SK-N-SH (cell line): Measurements from ENCODE around the gene SLC13A4. TPM values are rescaled to one million over a fixed set of nuclear protein-coding genes. Genes with fewer than 3 reads are reported as not detected.

ENCODE experiments used
- CTCF ChIA-PET: fragments of 300-600, 350-600 bp; formaldehyde crosslinking; extraction: SDS; loops from one replicate; lab custom pipeline; 2021; lab: Yijun Ruan, JAX
- POLR2A ChIA-PET: fragments of 350-600 bp; sonication (Branson Sonifier 250); formaldehyde crosslinking; extraction: SDS; loops from one replicate; lab custom pipeline; 2020; ENCODE audit warnings: antibody characterized with exemption, inconsistent platforms; lab: Yijun Ruan, JAX
- DNase-seq: peaks from one replicate; pipeline ENCODE4 v3.0.0; 2012
- H2AFZ ChIP-seq: fragments of 200-600 bp; sonication (generic); 2 replicates; pipeline ENCODE4 v1.8.1; 2016; ENCODE audit warnings: antibody characterized with exemption, mild to moderate bottlenecking, low read depth
- H3F3A ChIP-seq: fragments of 200-600 bp; sonication (generic); replicated peaks from 2 replicates; pipeline ENCODE3; 2016; ENCODE audit warnings: antibody characterized with exemption, mild to moderate bottlenecking; ENCODE audit not compliant: insufficient read depth
- H3K27ac ChIP-seq, 2 experiments: fragments of 200-500 bp in 1 of 2; fragments of 200-600 bp in 1 of 2; sonication (Bioruptor generic) in 1 of 2; sonication (generic), shearing (Covaris generic) in 1 of 2; 2 replicates each; pipeline versions ENCODE4 v1.5.1 to v1.6.1; 2014 to 2016; ENCODE audit warnings: low read depth in 2 of 2, inconsistent platforms in 1 of 2, low read length in 1 of 2, mild to moderate bottlenecking in 1 of 2, mixed read lengths in 1 of 2
- H3K27me3 ChIP-seq: fragments of 200-600 bp; sonication (generic), shearing (Covaris generic); 2 replicates; pipeline ENCODE4 v1.6.1; 2016; ENCODE audit warnings: mixed run types; ENCODE audit not compliant: insufficient read depth
- H3K36me3 ChIP-seq, 2 experiments: fragments of 200-500 bp in 1 of 2; fragments of 200-600 bp in 1 of 2; sonication (Bioruptor generic) in 1 of 2; sonication (generic) in 1 of 2; replicated peaks in 1 of 2; 2 replicates each; pipeline versions ENCODE3 to v1.5.1; 2014 to 2016; ENCODE audit warnings: low read length in 1 of 2, mild to moderate bottlenecking in 1 of 2; ENCODE audit not compliant: insufficient read depth in 2 of 2, control insufficient read depth in 1 of 2
- H3K4me1 ChIP-seq, 2 experiments: fragments of 200-500 bp in 1 of 2; fragments of 200-600 bp in 1 of 2; sonication (Bioruptor generic) in 1 of 2; sonication (generic), shearing (Covaris generic) in 1 of 2; 2 replicates each; pipeline versions ENCODE4 v1.5.1 to v1.6.1; 2014 to 2016; ENCODE audit warnings: low read depth in 1 of 2, low read length in 1 of 2, mixed run types in 1 of 2; ENCODE audit not compliant: insufficient read depth in 2 of 2, control insufficient read depth in 1 of 2
- H3K4me2 ChIP-seq: fragments of 200-600 bp; sonication (generic), shearing (Covaris generic); 2 replicates; pipeline ENCODE4 v1.6.1; 2017; ENCODE audit warnings: mixed run types
- H3K4me3 ChIP-seq, 2 experiments: fragments of 200-500 bp in 1 of 2; fragments of 200-600 bp in 1 of 2; sonication (Bioruptor generic) in 1 of 2; sonication (generic), shearing (Covaris generic) in 1 of 2; 2 replicates each; pipeline versions ENCODE4 v1.5.1 to v1.8.1; 2014 to 2016; ENCODE audit warnings: low read depth in 2 of 2, inconsistent platforms in 1 of 2, low read length in 1 of 2, mild to moderate bottlenecking in 1 of 2, mixed read lengths in 1 of 2, moderate library complexity in 1 of 2
- H3K79me2 ChIP-seq: fragments of 200-600 bp; sonication (generic); 2 replicates; pipeline ENCODE4 v1.8.1; 2017; ENCODE audit warnings: mild to moderate bottlenecking; ENCODE audit not compliant: insufficient read depth
- H3K9ac ChIP-seq: fragments of 200-600 bp; sonication (generic); 2 replicates; pipeline ENCODE4 v1.6.1; 2017; ENCODE audit warnings: mixed run types
- H3K9me2 ChIP-seq: fragments of 200-600 bp; sonication (generic); 2 replicates; pipeline ENCODE4 v1.6.1; 2017; ENCODE audit warnings: mixed run types
- H3K9me3 ChIP-seq: fragments of 200-600 bp; sonication (generic); 2 replicates; pipeline ENCODE4 v1.6.1; 2017; ENCODE audit warnings: mixed run types, mild to moderate bottlenecking, moderate library complexity
- H4K20me1 ChIP-seq: fragments of 200-600 bp; sonication (generic); 2 replicates; pipeline ENCODE4 v1.6.1; 2017; ENCODE audit warnings: mild to moderate bottlenecking, mixed run types; ENCODE audit not compliant: insufficient read depth
- ELF1 ChIP-seq: IDR thresholded peaks from 2 replicates; pipeline ENCODE4 v1.4.0; 2012
- EP300 ChIP-seq, 2 experiments: IDR thresholded peaks; 2 replicates each; pipeline versions ENCODE4 v1.4.0 to v1.6.1; 2012; ENCODE audit warnings: borderline replicate concordance in 1 of 2, low read depth in 1 of 2, low read length in 1 of 2
- FOXJ3 ChIP-seq: sonication (generic); formaldehyde crosslinking; IDR thresholded peaks from 2 replicates; pipeline ENCODE4 v1.5.1; 2020; ENCODE audit warnings: mild to moderate bottlenecking, missing genetic modification reagents
- FOXM1 ChIP-seq: IDR thresholded peaks from 2 replicates; pipeline ENCODE4 v1.4.0; 2012; ENCODE audit warnings: low read depth, mild to moderate bottlenecking
- GABPA ChIP-seq: IDR thresholded peaks from 2 replicates; pipeline ENCODE4 v1.4.0; 2012; ENCODE audit warnings: low read depth, mild to moderate bottlenecking
- MEF2A ChIP-seq: IDR thresholded peaks from 2 replicates; pipeline ENCODE4 v1.4.0; 2012; ENCODE audit warnings: low read depth, borderline replicate concordance
- NFIC ChIP-seq: IDR thresholded peaks from 2 replicates; pipeline ENCODE4 v1.4.0; 2012; ENCODE audit warnings: borderline replicate concordance
- NRF1 ChIP-seq: IDR thresholded peaks from 2 replicates; pipeline ENCODE4 v1.6.1; 2012; ENCODE audit warnings: low read depth, mild to moderate bottlenecking, low read length
- RAD21 ChIP-seq: IDR thresholded peaks from 2 replicates; pipeline ENCODE4 v1.6.1; 2012; ENCODE audit warnings: mild to moderate bottlenecking, low read length
- RXRA ChIP-seq: IDR thresholded peaks from 2 replicates; pipeline ENCODE4 v1.4.0; 2012; ENCODE audit warnings: low read depth, mild to moderate bottlenecking, borderline replicate concordance
- TAF1 ChIP-seq: IDR thresholded peaks from 2 replicates; pipeline ENCODE4 v1.6.1; 2012; ENCODE audit warnings: low read depth, mild to moderate bottlenecking, low read length, moderate library complexity, borderline replicate concordance
- TCF12 ChIP-seq: IDR thresholded peaks from 2 replicates; pipeline ENCODE4 v1.4.0; 2012
- TEAD4 ChIP-seq: IDR thresholded peaks from 2 replicates; pipeline ENCODE4 v1.4.0; 2012; ENCODE audit warnings: mild to moderate bottlenecking, borderline replicate concordance; ENCODE audit not compliant: insufficient read depth
- YY1 ChIP-seq: IDR thresholded peaks from 2 replicates; pipeline ENCODE4 v1.4.0; 2012; ENCODE audit warnings: low read depth, mild to moderate bottlenecking
- WGBS: methylation state at CpG from one replicate; pipeline ENCODE4 v1.1.6; 2017; ENCODE audit warnings: low lambda C conversion rate; 5-methylcytosine and 5-hydroxymethylcytosine counted together
- polyA plus RNA-seq, 3 experiments: library from polyadenylated mRNA; depleted of rRNA; stranded (reverse); fragments of >200 nt; gene quantifications; 2 replicates each; pipeline ENCODE4 v1.2.3, GENCODE V29; 2012
- TF ChIP-seq, protein P1 (sequence below): fragments of 150-350 bp; IDR thresholded peaks from 2 replicates; pipeline ENCODE4 v1.6.1; 2016; ENCODE audit warnings: mild to moderate bottlenecking, low read depth, low read length
- TF ChIP-seq, protein P2 (sequence below): IDR thresholded peaks from 2 replicates; pipeline ENCODE4 v1.4.0; 2012; ENCODE audit warnings: low read depth
- TF ChIP-seq, protein P3 (sequence below): IDR thresholded peaks from 2 replicates; pipeline ENCODE4 v1.4.0; 2012; ENCODE audit warnings: low read depth, borderline replicate concordance
- TF ChIP-seq, protein P4 (sequence below): fragments of 150-350 bp; IDR thresholded peaks from 2 replicates; pipeline ENCODE4 v1.6.1; 2017; ENCODE audit warnings: antibody characterized with exemption, low read length, low read depth, borderline replicate concordance
- TF ChIP-seq, protein P5 (sequence below): IDR thresholded peaks from 2 replicates; pipeline ENCODE4; 2012

SLC13A4 gene
- polyA plus RNA-seq, 1 of the 3 experiments (the other 2 are of a cell fraction), result 0.30 TPM

DNA sequence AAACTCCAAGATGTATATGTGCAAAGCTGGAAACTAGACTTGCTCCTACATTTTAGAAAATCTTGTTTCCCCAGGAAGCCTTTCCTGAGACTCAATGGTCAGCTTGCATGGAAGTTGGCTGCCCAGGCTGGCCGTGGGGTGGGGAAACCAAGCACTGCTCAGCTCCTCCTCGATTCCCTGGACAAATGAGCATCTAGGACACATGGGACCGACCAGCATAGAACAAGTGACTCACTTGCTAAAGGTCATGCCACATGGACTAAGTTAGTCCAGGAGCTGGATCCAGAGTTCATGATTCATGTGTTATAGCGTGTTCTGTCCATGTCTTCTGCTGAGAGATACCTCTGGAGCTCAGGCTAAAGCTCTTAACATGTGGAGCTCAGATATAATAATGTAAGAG lies 14.4 kb upstream of the SLC13A4 start:
- 74% methylated on average over 3 of the region's 4 CpGs for WGBS
- Histone ChIP-seq H3K27me3 (no peaks in the 10 kb centered on the region), H3K36me3 (no peaks in the 10 kb centered on the region), H2AFZ (no peak overlapping the region), H3K4me2 (no peak overlapping the region), H3K9ac (no peak overlapping the region), H3K79me2 (no peaks in the 10 kb centered on the region), H4K20me1 (no peaks in the 10 kb centered on the region), H3K27ac (no peak overlapping the region), H3K4me1 (peaks cover 0 to 20% of the 10 kb centered on the region in 2 experiments; a peak in 2 of 4 replicates), H3F3A (peaks cover 38% of the 10 kb centered on the region), H3K9me3 (no peaks in the 10 kb centered on the region), H3K9me2 (no peaks in the 10 kb centered on the region), H3K4me3 (no peak overlapping the region)
- CTCF ChIA-PET, result interaction anchor here (0.8 to 1.4 kb wide), 6 partner anchors 10 to 406 kb away, joined by 3 to 4 read pairs (median 4); no protein-coding TSS in a partner anchor
- POLR2A ChIA-PET, result no interaction called here
- TF ChIP-seq FOXM1, result no peak
- no peak for TF ChIP-seq TCF12
- TF ChIP-seq FOXJ3 (CRISPR knock-in tag), result no peak
- no peak for TF ChIP-seq ELF1
- TF ChIP-seq, protein P1, sequence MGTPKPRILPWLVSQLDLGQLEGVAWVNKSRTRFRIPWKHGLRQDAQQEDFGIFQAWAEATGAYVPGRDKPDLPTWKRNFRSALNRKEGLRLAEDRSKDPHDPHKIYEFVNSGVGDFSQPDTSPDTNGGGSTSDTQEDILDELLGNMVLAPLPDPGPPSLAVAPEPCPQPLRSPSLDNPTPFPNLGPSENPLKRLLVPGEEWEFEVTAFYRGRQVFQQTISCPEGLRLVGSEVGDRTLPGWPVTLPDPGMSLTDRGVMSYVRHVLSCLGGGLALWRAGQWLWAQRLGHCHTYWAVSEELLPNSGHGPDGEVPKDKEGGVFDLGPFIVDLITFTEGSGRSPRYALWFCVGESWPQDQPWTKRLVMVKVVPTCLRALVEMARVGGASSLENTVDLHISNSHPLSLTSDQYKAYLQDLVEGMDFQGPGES, result no peak
- TF ChIP-seq, protein P2, sequence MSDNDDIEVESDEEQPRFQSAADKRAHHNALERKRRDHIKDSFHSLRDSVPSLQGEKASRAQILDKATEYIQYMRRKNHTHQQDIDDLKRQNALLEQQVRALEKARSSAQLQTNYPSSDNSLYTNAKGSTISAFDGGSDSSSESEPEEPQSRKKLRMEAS, result no peak
- TF ChIP-seq, protein P3, sequence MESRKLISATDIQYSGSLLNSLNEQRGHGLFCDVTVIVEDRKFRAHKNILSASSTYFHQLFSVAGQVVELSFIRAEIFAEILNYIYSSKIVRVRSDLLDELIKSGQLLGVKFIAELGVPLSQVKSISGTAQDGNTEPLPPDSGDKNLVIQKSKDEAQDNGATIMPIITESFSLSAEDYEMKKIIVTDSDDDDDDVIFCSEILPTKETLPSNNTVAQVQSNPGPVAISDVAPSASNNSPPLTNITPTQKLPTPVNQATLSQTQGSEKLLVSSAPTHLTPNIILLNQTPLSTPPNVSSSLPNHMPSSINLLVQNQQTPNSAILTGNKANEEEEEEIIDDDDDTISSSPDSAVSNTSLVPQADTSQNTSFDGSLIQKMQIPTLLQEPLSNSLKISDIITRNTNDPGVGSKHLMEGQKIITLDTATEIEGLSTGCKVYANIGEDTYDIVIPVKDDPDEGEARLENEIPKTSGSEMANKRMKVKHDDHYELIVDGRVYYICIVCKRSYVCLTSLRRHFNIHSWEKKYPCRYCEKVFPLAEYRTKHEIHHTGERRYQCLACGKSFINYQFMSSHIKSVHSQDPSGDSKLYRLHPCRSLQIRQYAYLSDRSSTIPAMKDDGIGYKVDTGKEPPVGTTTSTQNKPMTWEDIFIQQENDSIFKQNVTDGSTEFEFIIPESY, result no peak
- TF ChIP-seq YY1, result no peak
- TF ChIP-seq RXRA, result no peak
- no peak for TF ChIP-seq GABPA
- DNase-seq, result no peak

DNA sequence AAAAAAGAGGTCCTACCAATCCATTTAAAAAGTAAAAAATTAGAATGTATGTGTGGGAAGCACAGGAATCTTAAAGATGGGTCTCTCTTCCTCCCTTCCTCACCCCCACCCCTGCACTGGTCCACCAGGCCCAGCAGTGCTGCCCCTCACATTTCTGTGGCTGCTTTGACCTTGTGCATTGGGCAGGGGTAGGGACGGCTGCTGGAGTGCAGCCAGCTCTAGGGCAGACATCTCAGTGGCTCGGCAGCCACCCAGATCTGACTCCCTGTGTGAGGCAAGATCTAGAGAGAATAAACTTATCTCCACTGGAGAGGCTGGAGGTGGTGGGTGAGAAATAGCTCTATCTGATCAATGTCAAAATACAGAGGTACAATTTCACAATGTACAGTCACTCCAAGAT lies 13.9 kb upstream of the SLC13A4 start:
- Histone ChIP-seq H3K4me2 (no peak overlapping the region), H3K4me3 (no peak overlapping the region), H3K27me3 (no peaks in the 10 kb centered on the region), H2AFZ (no peak overlapping the region), H4K20me1 (no peaks in the 10 kb centered on the region), H3K9me3 (no peaks in the 10 kb centered on the region), H3K9me2 (no peaks in the 10 kb centered on the region), H3K4me1 (peaks cover 0 to 20% of the 10 kb centered on the region in 2 experiments; a peak in 2 of 4 replicates), H3F3A (peaks cover 38% of the 10 kb centered on the region), H3K27ac (no peak overlapping the region), H3K36me3 (no peaks in the 10 kb centered on the region), H3K9ac (no peak overlapping the region), H3K79me2 (no peaks in the 10 kb centered on the region)
- ChIA-PET CTCF (interaction anchor here (0.8 to 1.4 kb wide), 6 partner anchors 9 to 406 kb away, joined by 3 to 4 read pairs (median 4); no protein-coding TSS in a partner anchor), POLR2A (no interaction called here)
- 39% methylated on average over 2 of the region's 2 CpGs for whole genome bisulfite sequencing
- DNase-seq, result no peak
- TF ChIP-seq MEF2A (no peak), RXRA (no peak), EP300 (IDR thresholded peaks at IDR 0.05; ENCODE audit: borderline replicate concordance in 1 of 2, low read depth in 1 of 2, low read length in 1 of 2) (no peak), TCF12 (no peak), TEAD4 (no peak), ELF1 (no peak), NFIC (no peak), FOXJ3 (CRISPR knock-in tag) (no peak), RAD21 (no peak), NRF1 (no peak), TAF1 (no peak)
- TF ChIP-seq, protein P3, result no peak
- TF ChIP-seq, protein P4, sequence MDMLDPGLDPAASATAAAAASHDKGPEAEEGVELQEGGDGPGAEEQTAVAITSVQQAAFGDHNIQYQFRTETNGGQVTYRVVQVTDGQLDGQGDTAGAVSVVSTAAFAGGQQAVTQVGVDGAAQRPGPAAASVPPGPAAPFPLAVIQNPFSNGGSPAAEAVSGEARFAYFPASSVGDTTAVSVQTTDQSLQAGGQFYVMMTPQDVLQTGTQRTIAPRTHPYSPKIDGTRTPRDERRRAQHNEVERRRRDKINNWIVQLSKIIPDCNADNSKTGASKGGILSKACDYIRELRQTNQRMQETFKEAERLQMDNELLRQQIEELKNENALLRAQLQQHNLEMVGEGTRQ, result no peak
- TF ChIP-seq, protein P5, sequence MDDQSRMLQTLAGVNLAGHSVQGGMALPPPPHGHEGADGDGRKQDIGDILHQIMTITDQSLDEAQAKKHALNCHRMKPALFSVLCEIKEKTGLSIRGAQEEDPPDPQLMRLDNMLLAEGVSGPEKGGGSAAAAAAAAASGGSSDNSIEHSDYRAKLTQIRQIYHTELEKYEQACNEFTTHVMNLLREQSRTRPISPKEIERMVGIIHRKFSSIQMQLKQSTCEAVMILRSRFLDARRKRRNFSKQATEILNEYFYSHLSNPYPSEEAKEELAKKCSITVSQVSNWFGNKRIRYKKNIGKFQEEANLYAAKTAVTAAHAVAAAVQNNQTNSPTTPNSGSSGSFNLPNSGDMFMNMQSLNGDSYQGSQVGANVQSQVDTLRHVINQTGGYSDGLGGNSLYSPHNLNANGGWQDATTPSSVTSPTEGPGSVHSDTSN, result no peak
- TF ChIP-seq, protein P2, result no peak
